MCF 10A (cell line): Measurements from ENCODE around the gene TMEM53. TPM values are rescaled to one million over a fixed set of nuclear protein-coding genes. Genes with fewer than 3 reads are reported as not detected.
"Not testable (repeated sequence)": the region's sequence is repeated elsewhere in the genome, so short reads cannot be mapped to it uniquely, and the experiment has no call there.

Experiments
- BruUV-seq: library from RNA; stranded (reverse); fragments of 400-500 nt; replicated peaks from 2 replicates; lab custom pipeline; 2021; lab: Mats Ljungman, UMichigan
- CTCF ChIA-PET: fragments of 300-600 bp; sonication (Branson Sonifier 250); formaldehyde crosslinking; extraction: SDS; loops from one replicate; lab custom pipeline; 2021; ENCODE audit warnings: antibody characterized with exemption, inconsistent platforms; lab: Yijun Ruan, JAX
- POLR2A ChIA-PET: fragments of 300-600, 350-650 bp; sonication (Branson Sonifier 250); formaldehyde crosslinking; extraction: SDS; loops from one replicate; lab custom pipeline; 2020; ENCODE audit warnings: antibody characterized with exemption, inconsistent platforms; lab: Yijun Ruan, JAX
- DNase-seq: peaks from one replicate; pipeline ENCODE4 v3.0.0-alpha.2; 2018; ENCODE audit not compliant: unreplicated experiment
- H3K27ac Mint-ChIP-seq: one replicate; pipeline ENCODE4 v1.8.0; 2022; ENCODE audit warnings: mild to moderate bottlenecking, low read depth, mixed read lengths; ENCODE audit not compliant: unreplicated experiment
- H3K27me3 Mint-ChIP-seq: one replicate; pipeline ENCODE4 v1.8.0; 2022; ENCODE audit warnings: mixed read lengths; ENCODE audit not compliant: insufficient read depth, unreplicated experiment
- H3K36me3 Mint-ChIP-seq: one replicate; pipeline ENCODE4 v1.8.0; 2022; ENCODE audit warnings: mild to moderate bottlenecking, moderate library complexity, mixed read lengths; ENCODE audit not compliant: insufficient read depth, unreplicated experiment
- H3K4me1 Mint-ChIP-seq: one replicate; pipeline ENCODE4 v1.8.0; 2022; ENCODE audit warnings: mixed read lengths; ENCODE audit not compliant: insufficient read depth, unreplicated experiment
- H3K4me3 Mint-ChIP-seq: one replicate; pipeline ENCODE4 v1.8.0; 2022; ENCODE audit warnings: mild to moderate bottlenecking, moderate library complexity, mixed read lengths; ENCODE audit not compliant: unreplicated experiment
- H3K9me3 Mint-ChIP-seq: one replicate; pipeline ENCODE4 v1.8.0; 2022; ENCODE audit warnings: mixed read lengths; ENCODE audit not compliant: unreplicated experiment
- intact Hi-C: fragments of 100-400 bp; cut with micrococcal nuclease; formaldehyde crosslinking; loops from 2 replicates; pipeline ENCODE4 v1.14.1; 2022
- total RNA-seq: library from RNA; stranded (reverse); gene quantifications from 2 replicates; pipeline ENCODE4 v1.2.3, GENCODE V29; 2022
- TF ChIP-seq, protein P1 (sequence below): fragments of 200-600 bp; IDR thresholded peaks from one replicate; pipeline ENCODE4 v1.8.0; 2022; ENCODE audit warnings: antibody characterized with exemption, mild to moderate bottlenecking; ENCODE audit not compliant: unreplicated experiment

The TMEM53 gene
- total RNA-seq, 1 experiment from 2014 or later, result 2.2 TPM

GRCh38 chr1:44705938-44706337 lies 31.7 kb upstream of the TMEM53 start:
- CTCF ChIA-PET, result interaction anchor here (0.6 to 2.5 kb wide), 4 partner anchors 9 to 73 kb away, joined by 3 to 10 read pairs (median 4); no protein-coding TSS in a partner anchor
- H3K27ac Mint-ChIP-seq, result no peak overlapping the region
- peaks cover 24% of the 10 kb centered on the region for H3K4me1 Mint-ChIP-seq
- DNase-seq, result no peak
- TF ChIP-seq, protein P1, sequence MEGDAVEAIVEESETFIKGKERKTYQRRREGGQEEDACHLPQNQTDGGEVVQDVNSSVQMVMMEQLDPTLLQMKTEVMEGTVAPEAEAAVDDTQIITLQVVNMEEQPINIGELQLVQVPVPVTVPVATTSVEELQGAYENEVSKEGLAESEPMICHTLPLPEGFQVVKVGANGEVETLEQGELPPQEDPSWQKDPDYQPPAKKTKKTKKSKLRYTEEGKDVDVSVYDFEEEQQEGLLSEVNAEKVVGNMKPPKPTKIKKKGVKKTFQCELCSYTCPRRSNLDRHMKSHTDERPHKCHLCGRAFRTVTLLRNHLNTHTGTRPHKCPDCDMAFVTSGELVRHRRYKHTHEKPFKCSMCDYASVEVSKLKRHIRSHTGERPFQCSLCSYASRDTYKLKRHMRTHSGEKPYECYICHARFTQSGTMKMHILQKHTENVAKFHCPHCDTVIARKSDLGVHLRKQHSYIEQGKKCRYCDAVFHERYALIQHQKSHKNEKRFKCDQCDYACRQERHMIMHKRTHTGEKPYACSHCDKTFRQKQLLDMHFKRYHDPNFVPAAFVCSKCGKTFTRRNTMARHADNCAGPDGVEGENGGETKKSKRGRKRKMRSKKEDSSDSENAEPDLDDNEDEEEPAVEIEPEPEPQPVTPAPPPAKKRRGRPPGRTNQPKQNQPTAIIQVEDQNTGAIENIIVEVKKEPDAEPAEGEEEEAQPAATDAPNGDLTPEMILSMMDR, result no peak
- H3K27me3 Mint-ChIP-seq, result peaks cover 8% of the 10 kb centered on the region
- POLR2A ChIA-PET, result interaction anchor here (1.1 to 3.9 kb wide), 2 partner anchors 16 to 25 kb away, joined by 3 to 14 read pairs; partner anchors contain the start of gene RNU5D-1
- BruUV-seq, result no TSS peak
- no peak overlapping the region for H3K4me3 Mint-ChIP-seq
- H3K9me3 Mint-ChIP-seq, result no peaks in the 10 kb centered on the region
- no peaks in the 10 kb centered on the region for H3K36me3 Mint-ChIP-seq
- intact Hi-C loops, result loop anchor here (5.0 kb wide), 1 partner anchor 49 kb away; no protein-coding TSS in a partner anchor

DNA sequence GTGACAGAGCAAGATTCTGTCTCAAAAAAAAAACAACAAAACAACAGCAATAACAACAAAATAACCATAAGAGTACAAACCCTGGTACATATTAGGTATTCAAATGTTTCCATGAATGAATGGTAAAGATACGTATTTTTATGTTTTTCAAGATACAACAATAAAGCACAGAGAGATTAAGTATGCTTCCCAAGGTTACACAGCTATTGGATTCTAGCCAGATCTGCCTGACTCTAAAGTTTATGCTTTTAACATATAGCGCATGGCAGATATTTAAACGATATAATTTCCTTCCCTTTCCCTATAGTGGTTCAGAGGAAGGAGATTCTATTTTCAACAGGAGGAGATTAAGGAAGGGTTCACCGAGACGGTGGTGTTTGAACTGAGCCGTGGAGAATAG lies 31.2 kb upstream of the TMEM53 start:
- no peaks in the 10 kb centered on the region for H3K36me3 Mint-ChIP-seq
- ChIA-PET CTCF (interaction anchor here (0.6 to 2.5 kb wide), 3 partner anchors 9 to 73 kb away, joined by 4 to 10 read pairs (median 5); no protein-coding TSS in a partner anchor), POLR2A (interaction anchor here (3.9 kb wide), 1 partner anchor 16 kb away, joined by 14 read pairs; no protein-coding TSS in a partner anchor)
- no peak overlapping the region for H3K27ac Mint-ChIP-seq
- H3K4me1 Mint-ChIP-seq, result peaks cover 24% of the 10 kb centered on the region
- TF ChIP-seq, protein P1, result no peak
- BruUV-seq, result no TSS peak
- DNase-seq, result no peak
- H3K4me3 Mint-ChIP-seq, result no peak overlapping the region
- peaks cover 4% of the 10 kb centered on the region for H3K27me3 Mint-ChIP-seq
- intact Hi-C loops, result loop anchor here (5.0 kb wide), 1 partner anchor 48 kb away; no protein-coding TSS in a partner anchor
- H3K9me3 Mint-ChIP-seq, result no peaks in the 10 kb centered on the region

DNA sequence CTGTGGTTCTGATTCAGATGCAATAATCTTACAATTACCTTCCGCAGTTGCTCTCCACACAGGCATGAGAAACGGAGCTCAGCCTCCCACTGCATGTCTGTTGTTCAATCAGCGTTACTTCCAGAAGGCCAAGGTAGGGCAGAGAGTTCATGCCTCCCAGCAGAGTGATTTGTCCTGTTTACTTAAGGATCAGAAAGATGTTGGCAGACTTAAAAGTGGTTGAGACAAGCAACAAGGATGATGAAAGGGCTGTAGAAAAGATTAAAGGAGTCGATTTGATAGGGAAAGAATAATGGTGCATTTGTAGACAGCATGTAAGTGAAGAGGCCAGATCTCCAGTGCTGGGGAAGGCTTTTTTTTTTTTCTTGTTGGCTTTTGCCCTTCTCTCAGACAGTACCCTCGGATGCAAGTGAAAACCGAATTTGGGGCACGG lies 26.9 kb upstream of the TMEM53 start:
- H3K4me3 Mint-ChIP-seq, result no peak overlapping the region
- peaks cover 6% of the 10 kb centered on the region for H3K4me1 Mint-ChIP-seq
- POLR2A ChIA-PET, result interaction anchor here (0.7 to 1.2 kb wide), 2 partner anchors 26 to 66 kb away, joined by 3 read pairs; partner anchors contain the start of genes ARMH1 and TMEM53
- no peaks in the 10 kb centered on the region for H3K27me3 Mint-ChIP-seq
- CTCF ChIA-PET, result interaction anchor here (0.7 kb wide), 1 partner anchor 935 kb away, joined by 6 read pairs; no protein-coding TSS in a partner anchor
- intact Hi-C loops, result no loop called here
- no peak for DNase-seq
- TF ChIP-seq, protein P1, result no peak
- no TSS peak for BruUV-seq
- no peaks in the 10 kb centered on the region for H3K9me3 Mint-ChIP-seq
- H3K36me3 Mint-ChIP-seq, result no peaks in the 10 kb centered on the region
- no peak overlapping the region for H3K27ac Mint-ChIP-seq

DNA sequence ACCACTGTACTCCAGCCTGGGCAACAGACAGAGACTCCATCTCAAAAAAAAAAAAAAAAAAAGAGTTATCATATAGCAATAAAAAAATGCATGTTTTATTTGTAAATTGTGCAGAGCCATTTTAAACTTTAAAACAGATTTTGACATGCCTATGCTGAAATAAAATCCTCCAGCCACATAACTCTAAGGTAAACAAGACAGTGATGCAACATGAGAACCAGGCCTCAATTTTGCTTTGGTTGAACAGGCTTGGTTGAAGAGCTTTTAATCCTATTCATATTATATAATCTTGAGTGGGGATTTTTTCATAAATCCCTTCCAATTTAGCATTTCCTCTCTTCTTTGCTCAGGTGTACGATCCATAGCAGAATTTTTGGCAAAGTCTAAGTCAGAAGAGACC lies 26.3 kb upstream of the TMEM53 start:
- ChIA-PET POLR2A (interaction anchor here (0.7 to 1.2 kb wide), 2 partner anchors 26 to 65 kb away, joined by 3 read pairs; partner anchors contain the start of genes ARMH1 and TMEM53), CTCF (interaction anchor here (0.7 kb wide), 1 partner anchor 543 kb away, joined by 4 read pairs; no protein-coding TSS in a partner anchor)
- no peak for DNase-seq
- H3K27ac Mint-ChIP-seq, result no peak overlapping the region
- intact Hi-C loops, result no loop called here
- H3K4me1 Mint-ChIP-seq, result peaks cover 6% of the 10 kb centered on the region
- BruUV-seq, result no TSS peak
- no peaks in the 10 kb centered on the region for H3K9me3 Mint-ChIP-seq
- no peaks in the 10 kb centered on the region for H3K27me3 Mint-ChIP-seq
- no peaks in the 10 kb centered on the region for H3K36me3 Mint-ChIP-seq
- H3K4me3 Mint-ChIP-seq, result no peak overlapping the region
- TF ChIP-seq, protein P1, result no peak

DNA sequence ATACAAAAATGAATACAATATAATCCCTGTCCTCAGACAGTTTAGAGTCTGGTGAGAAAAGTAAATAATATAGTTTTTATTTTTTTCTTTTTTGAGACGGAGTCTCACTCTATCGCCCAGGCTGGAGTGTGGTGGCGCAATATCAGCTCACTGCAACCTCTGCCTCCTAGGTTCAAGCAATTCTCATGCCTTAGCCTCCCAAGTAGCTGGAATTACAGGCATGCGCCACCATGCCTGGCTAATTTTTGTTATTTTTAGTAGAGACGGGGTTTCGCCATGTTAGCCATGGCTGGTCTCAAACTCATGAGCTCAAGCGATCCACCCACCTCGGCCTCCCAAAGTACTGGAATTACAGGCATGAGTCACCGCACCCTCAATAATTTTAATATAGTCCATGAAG lies 25.1 kb upstream of the TMEM53 start:
- CTCF ChIA-PET, result interaction anchor here (0.6 kb wide), 1 partner anchor 781 kb away, joined by 5 read pairs; no protein-coding TSS in a partner anchor
- H3K4me1 Mint-ChIP-seq, H3K9me3 Mint-ChIP-seq, H3K27me3 Mint-ChIP-seq, H3K27ac Mint-ChIP-seq, POLR2A ChIA-PET, DNase-seq, H3K4me3 Mint-ChIP-seq, BruUV-seq, H3K36me3 Mint-ChIP-seq, intact Hi-C loops: not testable (repeated sequence)
